CD14-positive monocyte (primary cell): Measurements from ENCODE around the gene PTPN13. TPM values are rescaled to one million over a fixed set of nuclear protein-coding genes. Genes with fewer than 3 reads are reported as not detected.

Source experiments
- DNase-seq, 3 donors: peaks; one replicate each; pipeline ENCODE4 v3.0.0-alpha.2; 2011 to 2022
- H2AFZ ChIP-seq: 2 replicates; pipeline ENCODE4 v1.6.0; 2012; ENCODE audit warnings: mild to moderate bottlenecking, low read depth, low read length, inconsistent platforms; ENCODE audit not compliant: insufficient read depth, poor library complexity, severe bottlenecking
- H3K27ac ChIP-seq, 2 donors: 1 replicate in 1 of 2; 2 replicates in 1 of 2; pipeline ENCODE4 v1.5.1; 2012 to 2013; ENCODE audit warnings: low read length in 2 of 2, control low read depth in 1 of 2, inconsistent platforms in 1 of 2, low read depth in 1 of 2, mild to moderate bottlenecking in 1 of 2
- H3K27me3 ChIP-seq, 2 donors: one replicate each; pipeline versions ENCODE4 v1.6.0 to v1.6.1; 2011 to 2013; ENCODE audit warnings: low read length in 2 of 2; ENCODE audit not compliant: control insufficient read depth in 2 of 2, insufficient read depth in 2 of 2
- H3K36me3 ChIP-seq, 2 donors: replicated peaks in 1 of 2; 1 replicate in 1 of 2; 2 replicates in 1 of 2; pipeline versions ENCODE4 v1.5.1 to v1.6.1; 2012 to 2013; ENCODE audit warnings: low read length in 2 of 2, control low read depth in 1 of 2, inconsistent platforms in 1 of 2, mild to moderate bottlenecking in 1 of 2; ENCODE audit not compliant: insufficient read depth in 2 of 2, control insufficient read depth in 1 of 2
- H3K4me1 ChIP-seq, 2 donors: 1 replicate in 1 of 2; 2 replicates in 1 of 2; pipeline versions ENCODE4 v1.5.1 to v1.6.1; 2012 to 2013; ENCODE audit warnings: low read length in 2 of 2, control low read depth in 1 of 2, inconsistent platforms in 1 of 2, mild to moderate bottlenecking in 1 of 2, moderate library complexity in 1 of 2; ENCODE audit not compliant: insufficient read depth in 2 of 2, control insufficient read depth in 1 of 2
- H3K4me2 ChIP-seq: replicated peaks from 2 replicates; pipeline ENCODE3; 2012; ENCODE audit warnings: low read length, moderate library complexity, mild to moderate bottlenecking; ENCODE audit not compliant: poor library complexity, severe bottlenecking; ENCODE audit errors: extremely low read depth
- H3K4me3 ChIP-seq, 3 experiments: fragments of 200-600 bp in 1 of 3; sonication (generic) in 1 of 3; replicated peaks in 1 of 3; 1 replicate in 2 of 3; 2 replicates in 1 of 3; pipeline ENCODE4 v1.5.1; 2011 to 2013; ENCODE audit warnings: low read length in 3 of 3, mild to moderate bottlenecking in 3 of 3, control low read depth in 2 of 3, low read depth in 2 of 3, inconsistent platforms in 1 of 3, moderate library complexity in 1 of 3
- H3K79me2 ChIP-seq: 2 replicates; pipeline ENCODE4 v1.6.0; 2012; ENCODE audit warnings: mild to moderate bottlenecking, control low read depth, inconsistent platforms, low read length, moderate library complexity; ENCODE audit not compliant: insufficient read depth
- H3K9ac ChIP-seq: 2 replicates; pipeline ENCODE4 v1.6.0; 2017; ENCODE audit warnings: low read length, mild to moderate bottlenecking; ENCODE audit not compliant: insufficient read depth, poor library complexity, severe bottlenecking
- H3K9me3 ChIP-seq, 2 donors: replicated peaks in 1 of 2; 1 replicate in 1 of 2; 2 replicates in 1 of 2; pipeline versions ENCODE4 v1.5.1 to v1.6.1; 2012 to 2013; ENCODE audit warnings: low read length in 2 of 2, control low read depth in 1 of 2; ENCODE audit not compliant: control insufficient read depth in 1 of 2, insufficient read depth in 1 of 2
- H4K20me1 ChIP-seq: 2 replicates; pipeline ENCODE4 v1.6.0; 2012; ENCODE audit warnings: mild to moderate bottlenecking, low read length, control low read depth, moderate library complexity; ENCODE audit not compliant: insufficient read depth
- H3K27ac Mint-ChIP-seq, 7 donors: one replicate each; pipeline ENCODE4 v1.8.0; 2020; ENCODE audit warnings: mild to moderate bottlenecking in 7 of 7, mixed read lengths in 7 of 7, moderate library complexity in 6 of 7, inconsistent platforms in 2 of 7
- H3K27me3 Mint-ChIP-seq, 3 donors: one replicate each; pipeline ENCODE4 v1.8.0; 2021 to 2022; ENCODE audit warnings: low read depth in 3 of 3, mild to moderate bottlenecking in 3 of 3, mixed read lengths in 3 of 3, moderate library complexity in 3 of 3, inconsistent platforms in 1 of 3
- H3K36me3 Mint-ChIP-seq, 2 donors: one replicate each; pipeline ENCODE4 v1.8.0; 2020; ENCODE audit warnings: mixed read lengths in 2 of 2, inconsistent platforms in 1 of 2, mild to moderate bottlenecking in 1 of 2
- H3K4me1 Mint-ChIP-seq: one replicate; pipeline ENCODE4 v1.8.0; 2020; ENCODE audit warnings: mild to moderate bottlenecking, mixed read lengths
- H3K4me3 Mint-ChIP-seq, 2 donors: one replicate each; pipeline ENCODE4 v1.8.0; 2020; ENCODE audit warnings: mild to moderate bottlenecking in 2 of 2, mixed read lengths in 2 of 2, moderate library complexity in 1 of 2
- H3K9me3 Mint-ChIP-seq, 7 donors: one replicate each; pipeline ENCODE4 v1.8.0; 2020 to 2022; ENCODE audit warnings: mixed read lengths in 7 of 7, mild to moderate bottlenecking in 6 of 7, moderate library complexity in 6 of 7, inconsistent platforms in 2 of 7
- WGBS: methylation state at CpG from one replicate; pipeline ENCODE4 v1.1.5; 2013; ENCODE audit warnings: missing lambda C conversion rate; ENCODE audit not compliant: insufficient coverage; 5-methylcytosine and 5-hydroxymethylcytosine counted together
- intact Hi-C, 2 donors: fragments of 100-400 bp; cut with micrococcal nuclease; formaldehyde crosslinking; loops; one replicate each; pipeline versions ENCODE4 v1.15.0 to v1.15.1; 2023
- polyA plus RNA-seq, 3 donors: library from polyadenylated mRNA; depleted of rRNA in 1 of 3; unstranded in 2 of 3; stranded (reverse) in 1 of 3; fragments of 300-500 nt in 2 of 3; fragments of >200 nt in 1 of 3; fragmentation: Illumina TruSeq in 2 of 3; gene quantifications; 1 replicate in 2 of 3; 2 replicates in 1 of 3; pipeline ENCODE4 v1.2.3, GENCODE V29; 2012 to 2021
- TF ChIP-seq, protein P1 (sequence below): fragments of 200-600 bp; IDR thresholded peaks from one replicate; pipeline ENCODE4 v1.8.0; 2022; ENCODE audit warnings: antibody characterized with exemption, mild to moderate bottlenecking

PTPN13 gene
- polyA plus RNA-seq, 3 donors = 0.04 to 1.0 (median 0.35) TPM

DNA sequence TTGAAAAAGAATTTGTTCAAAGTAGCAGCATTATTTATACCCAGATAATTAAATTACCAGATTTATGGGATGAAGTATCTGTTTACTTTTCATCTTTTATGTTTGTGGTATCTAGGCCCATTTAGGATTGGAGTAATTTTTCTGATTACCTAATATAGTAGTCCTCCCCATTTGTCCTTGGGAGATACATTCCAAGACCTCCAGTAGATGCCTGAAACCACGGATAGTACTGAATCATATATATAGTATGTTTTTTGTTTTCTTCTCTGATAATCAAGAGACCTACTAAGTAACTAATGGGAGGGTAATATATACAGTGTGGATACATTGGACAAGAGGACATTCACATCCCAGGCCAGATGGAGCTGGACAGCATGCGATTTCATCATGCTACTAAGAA, 30.7 kb upstream of the PTPN13 start:
- peaks cover 4 to 16% of the 10 kb centered on the region in 2 donors for H3K27me3 ChIP-seq
- H2AFZ ChIP-seq = no peak overlapping the region
- Mint-ChIP-seq H3K4me3 (no peak overlapping the region), H3K9me3 (no peaks in the 10 kb centered on the region), H3K36me3 (no peaks in the 10 kb centered on the region), H3K27ac (no peak overlapping the region), H3K27me3 (peaks cover 6 to 20% (median 11%) of the 10 kb centered on the region in 3 donors), H3K4me1 (peaks cover 16% of the 10 kb centered on the region)
- H3K27ac ChIP-seq = no peak overlapping the region
- no peak overlapping the region for H3K4me3 ChIP-seq
- 100% methylated on average over 1 of the region's 2 CpGs for WGBS
- no peak overlapping the region for H3K9ac ChIP-seq
- TF ChIP-seq, protein P1, sequence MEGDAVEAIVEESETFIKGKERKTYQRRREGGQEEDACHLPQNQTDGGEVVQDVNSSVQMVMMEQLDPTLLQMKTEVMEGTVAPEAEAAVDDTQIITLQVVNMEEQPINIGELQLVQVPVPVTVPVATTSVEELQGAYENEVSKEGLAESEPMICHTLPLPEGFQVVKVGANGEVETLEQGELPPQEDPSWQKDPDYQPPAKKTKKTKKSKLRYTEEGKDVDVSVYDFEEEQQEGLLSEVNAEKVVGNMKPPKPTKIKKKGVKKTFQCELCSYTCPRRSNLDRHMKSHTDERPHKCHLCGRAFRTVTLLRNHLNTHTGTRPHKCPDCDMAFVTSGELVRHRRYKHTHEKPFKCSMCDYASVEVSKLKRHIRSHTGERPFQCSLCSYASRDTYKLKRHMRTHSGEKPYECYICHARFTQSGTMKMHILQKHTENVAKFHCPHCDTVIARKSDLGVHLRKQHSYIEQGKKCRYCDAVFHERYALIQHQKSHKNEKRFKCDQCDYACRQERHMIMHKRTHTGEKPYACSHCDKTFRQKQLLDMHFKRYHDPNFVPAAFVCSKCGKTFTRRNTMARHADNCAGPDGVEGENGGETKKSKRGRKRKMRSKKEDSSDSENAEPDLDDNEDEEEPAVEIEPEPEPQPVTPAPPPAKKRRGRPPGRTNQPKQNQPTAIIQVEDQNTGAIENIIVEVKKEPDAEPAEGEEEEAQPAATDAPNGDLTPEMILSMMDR = no peak
- H3K36me3 ChIP-seq = no peaks in the 10 kb centered on the region
- DNase-seq = no peak
- no peaks in the 10 kb centered on the region for H3K79me2 ChIP-seq
- H3K9me3 ChIP-seq = no peaks in the 10 kb centered on the region
- no peaks in the 10 kb centered on the region for H4K20me1 ChIP-seq
- H3K4me1 ChIP-seq = peaks cover 11 to 14% of the 10 kb centered on the region in 2 donors
- no peak overlapping the region for H3K4me2 ChIP-seq
- intact Hi-C loops = no loop called here

- peaks cover 0 to 14% (median 8%) of the 10 kb centered on the region in 3 donors for H3K27me3 Mint-ChIP-seq
- no peaks in the 10 kb centered on the region for H3K79me2 ChIP-seq
Measured at GRCh38 chr4:86564795-86565194, 29.3 kb upstream of the PTPN13 start.

More at GRCh38 chr4:86564795-86565194, 29.3 kb upstream of the PTPN13 start:
- H3K27me3 ChIP-seq = peaks cover 0 to 5% of the 10 kb centered on the region in 2 donors
- H4K20me1 ChIP-seq = no peaks in the 10 kb centered on the region
- H3K27ac ChIP-seq = no peak overlapping the region
- no peak overlapping the region for H3K4me2 ChIP-seq
- no peak overlapping the region for H3K9ac ChIP-seq
- TF ChIP-seq, protein P1 = no peak
- intact Hi-C loops = no loop called here
- H3K4me3 ChIP-seq = no peak overlapping the region
- no peak overlapping the region for H2AFZ ChIP-seq
- Mint-ChIP-seq H3K9me3 (no peaks in the 10 kb centered on the region), H3K4me1 (peaks cover 16% of the 10 kb centered on the region), H3K27ac (no peak overlapping the region), H3K4me3 (no peak overlapping the region), H3K36me3 (no peaks in the 10 kb centered on the region)
- WGBS = 51% methylated on average over 4 of the region's 5 CpGs
- peaks cover 11 to 14% of the 10 kb centered on the region in 2 donors for H3K4me1 ChIP-seq
- no peak for DNase-seq
- no peaks in the 10 kb centered on the region for H3K36me3 ChIP-seq
- no peaks in the 10 kb centered on the region for H3K9me3 ChIP-seq
